ENCODE results near the gene ZNF664.

The ZNF664 gene

DNA sequence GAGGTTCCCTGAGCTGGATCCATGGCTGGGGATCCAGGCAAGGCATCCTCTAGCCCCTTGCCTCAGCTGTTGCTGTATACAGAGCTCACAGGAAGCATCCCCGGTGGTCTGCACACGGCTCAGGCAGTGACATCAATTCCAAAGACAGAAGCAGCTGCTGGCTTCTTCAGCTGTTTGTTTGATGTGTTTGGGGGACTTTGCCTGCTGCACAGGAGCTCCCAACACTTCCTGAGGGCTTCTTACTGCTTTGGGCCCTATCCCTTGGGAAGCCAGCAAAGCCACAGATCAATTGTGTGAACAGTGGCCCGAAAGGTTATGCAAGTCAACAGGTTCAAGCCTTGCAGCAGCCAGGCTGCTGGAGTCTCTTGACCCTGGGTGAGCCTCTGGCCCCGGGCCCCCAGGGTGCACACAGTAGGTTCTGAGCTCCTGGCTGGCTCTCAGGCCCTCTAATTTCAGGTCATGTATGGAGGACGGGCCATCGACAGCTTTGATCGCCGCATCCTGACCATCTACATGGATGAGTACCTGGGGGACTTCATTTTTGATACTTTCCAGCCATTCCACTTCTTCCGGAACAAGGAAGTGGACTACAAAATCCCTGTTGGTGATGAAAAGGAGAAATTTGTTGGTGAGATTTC is 43.0 kb upstream of the ZNF664 start:
- ChIA-PET POLR2A (no interaction called here), CTCF (interaction anchor here (1.2 kb wide), 1 partner anchor 38 kb away, joined by 4 read pairs; no protein-coding TSS in a partner anchor)

DNA sequence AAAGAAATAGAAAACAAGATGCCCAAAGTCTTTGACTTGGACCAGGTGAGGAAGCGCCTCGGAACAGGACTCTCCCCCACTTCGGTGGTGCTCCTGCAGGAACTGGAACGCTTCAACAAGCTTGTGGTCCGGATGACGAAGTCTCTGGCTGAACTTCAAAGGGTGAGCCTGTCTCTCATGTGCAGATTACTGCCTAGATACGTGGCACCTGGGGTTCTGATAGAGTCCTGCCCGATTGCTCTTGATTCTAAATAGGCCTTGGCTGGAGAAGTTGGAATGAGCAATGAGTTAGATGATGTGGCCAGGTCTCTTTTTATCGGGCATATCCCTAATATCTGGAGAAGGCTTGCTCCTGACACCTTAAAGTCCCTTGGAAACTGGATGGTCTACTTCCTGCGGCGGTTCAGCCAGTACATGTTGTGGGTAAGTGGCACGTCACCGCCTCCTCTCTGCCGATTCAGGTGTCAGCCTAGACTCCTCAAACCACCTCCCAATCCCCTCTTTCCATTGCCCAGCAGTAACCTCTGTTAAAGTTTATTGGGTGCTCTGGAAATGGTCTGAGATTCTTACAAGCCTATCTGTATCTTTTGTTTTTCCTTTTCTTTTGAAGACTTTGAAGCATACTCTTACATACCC is 41.2 kb upstream of the ZNF664 start:
- ChIA-PET CTCF (no interaction called here), POLR2A (no interaction called here)
- TF ChIP-seq FOXK2 (IDR thresholded peaks at IDR 0.05) (no peak), SP1 (IDR thresholded peaks at IDR 0.05) (no peak), LEF1 (IDR thresholded peaks at IDR 0.05; ENCODE audit: borderline replicate concordance) (no peak), FOXM1 (IDR thresholded peaks at IDR 0.05; ENCODE audit: borderline replicate concordance) (no peak), CTBP1 (IDR thresholded peaks at IDR 0.05; ENCODE audit: borderline replicate concordance) (no peak), ZNF384 (IDR thresholded peaks at IDR 0.05) (no peak), TARDBP (IDR thresholded peaks at IDR 0.05) (no peak), BHLHE40 (IDR thresholded peaks at IDR 0.05; ENCODE audit: borderline replicate concordance) (no peak), FOXA1 (IDR thresholded peaks at IDR 0.05) (no peak), SUZ12 (IDR thresholded peaks at IDR 0.05) (no peak), NFRKB (IDR thresholded peaks at IDR 0.05) (no peak), HDGF (IDR thresholded peaks at IDR 0.05; ENCODE audit: borderline replicate concordance) (no peak)
- TF ChIP-seq, protein P1, sequence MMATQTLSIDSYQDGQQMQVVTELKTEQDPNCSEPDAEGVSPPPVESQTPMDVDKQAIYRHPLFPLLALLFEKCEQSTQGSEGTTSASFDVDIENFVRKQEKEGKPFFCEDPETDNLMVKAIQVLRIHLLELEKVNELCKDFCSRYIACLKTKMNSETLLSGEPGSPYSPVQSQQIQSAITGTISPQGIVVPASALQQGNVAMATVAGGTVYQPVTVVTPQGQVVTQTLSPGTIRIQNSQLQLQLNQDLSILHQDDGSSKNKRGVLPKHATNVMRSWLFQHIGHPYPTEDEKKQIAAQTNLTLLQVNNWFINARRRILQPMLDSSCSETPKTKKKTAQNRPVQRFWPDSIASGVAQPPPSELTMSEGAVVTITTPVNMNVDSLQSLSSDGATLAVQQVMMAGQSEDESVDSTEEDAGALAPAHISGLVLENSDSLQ (IDR thresholded peaks at IDR 0.05) = no peak
- no peak for DNase-seq (ENCODE audit: extremely low spot score)

More for the DNA sequence above, 43.0 kb upstream of the ZNF664 start:
- TF ChIP-seq ARNT (IDR thresholded peaks at IDR 0.05) (no peak), ZNF384 (IDR thresholded peaks at IDR 0.05) (no peak), NFRKB (IDR thresholded peaks at IDR 0.05) (no peak), SUZ12 (IDR thresholded peaks at IDR 0.05) (no peak), L3MBTL2 (conservative IDR thresholded peaks at IDR 0.05) (no peak), FOXK2 (IDR thresholded peaks at IDR 0.05) (no peak), BHLHE40 (IDR thresholded peaks at IDR 0.05; ENCODE audit: borderline replicate concordance) (no peak), TARDBP (IDR thresholded peaks at IDR 0.05) (no peak), CTBP1 (IDR thresholded peaks at IDR 0.05; ENCODE audit: borderline replicate concordance) (no peak), FOXA1 (IDR thresholded peaks at IDR 0.05) (no peak), LEF1 (IDR thresholded peaks at IDR 0.05; ENCODE audit: borderline replicate concordance) (no peak), FOXM1 (IDR thresholded peaks at IDR 0.05; ENCODE audit: borderline replicate concordance) (no peak), HDGF (IDR thresholded peaks at IDR 0.05; ENCODE audit: borderline replicate concordance) (no peak)
- TF ChIP-seq, protein P1 (IDR thresholded peaks at IDR 0.05) = no peak
- DNase-seq (ENCODE audit: extremely low spot score) = no peak

DNA sequence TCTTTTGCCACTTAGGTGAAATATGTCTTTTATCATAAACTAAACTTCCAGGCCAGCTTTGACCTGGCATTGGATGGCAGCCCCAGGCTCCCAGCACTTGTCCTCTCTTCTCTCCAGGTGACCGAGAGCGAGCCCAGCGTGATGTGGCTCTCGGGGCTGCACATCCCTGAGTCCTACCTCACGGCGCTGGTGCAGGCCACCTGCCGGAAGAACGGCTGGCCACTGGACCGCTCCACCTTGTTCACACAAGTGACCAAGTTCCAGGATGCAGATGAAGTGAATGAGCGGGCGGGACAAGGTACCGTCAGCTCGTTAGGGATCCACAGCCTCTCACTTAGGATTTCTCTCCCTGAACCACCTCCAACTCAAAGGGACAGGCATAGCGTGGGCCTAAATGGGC is 39.8 kb upstream of the ZNF664 start:
- POLR2A ChIA-PET = no interaction called here
- TF ChIP-seq ELF4 (IDR thresholded peaks at IDR 0.05) (no peak), L3MBTL2 (conservative IDR thresholded peaks at IDR 0.05) (no peak), ARNT (IDR thresholded peaks at IDR 0.05) (no peak), FOXK2 (IDR thresholded peaks at IDR 0.05) (no peak), TARDBP (IDR thresholded peaks at IDR 0.05) (no peak), HDGF (IDR thresholded peaks at IDR 0.05; ENCODE audit: borderline replicate concordance) (no peak), BHLHE40 (IDR thresholded peaks at IDR 0.05; ENCODE audit: borderline replicate concordance) (no peak), LEF1 (IDR thresholded peaks at IDR 0.05; ENCODE audit: borderline replicate concordance) (no peak), ZNF384 (IDR thresholded peaks at IDR 0.05) (no peak), FOXM1 (IDR thresholded peaks at IDR 0.05; ENCODE audit: borderline replicate concordance) (no peak), SUZ12 (IDR thresholded peaks at IDR 0.05) (no peak), NFRKB (IDR thresholded peaks at IDR 0.05) (no peak), SP1 (IDR thresholded peaks at IDR 0.05) (no peak), CTBP1 (IDR thresholded peaks at IDR 0.05; ENCODE audit: borderline replicate concordance) (no peak), FOXA1 (IDR thresholded peaks at IDR 0.05) (no peak)
- TF ChIP-seq, protein P1 (IDR thresholded peaks at IDR 0.05) = no peak
- DNase-seq (ENCODE audit: extremely low spot score) = no peak
- CTCF ChIA-PET = no interaction called here

DNA sequence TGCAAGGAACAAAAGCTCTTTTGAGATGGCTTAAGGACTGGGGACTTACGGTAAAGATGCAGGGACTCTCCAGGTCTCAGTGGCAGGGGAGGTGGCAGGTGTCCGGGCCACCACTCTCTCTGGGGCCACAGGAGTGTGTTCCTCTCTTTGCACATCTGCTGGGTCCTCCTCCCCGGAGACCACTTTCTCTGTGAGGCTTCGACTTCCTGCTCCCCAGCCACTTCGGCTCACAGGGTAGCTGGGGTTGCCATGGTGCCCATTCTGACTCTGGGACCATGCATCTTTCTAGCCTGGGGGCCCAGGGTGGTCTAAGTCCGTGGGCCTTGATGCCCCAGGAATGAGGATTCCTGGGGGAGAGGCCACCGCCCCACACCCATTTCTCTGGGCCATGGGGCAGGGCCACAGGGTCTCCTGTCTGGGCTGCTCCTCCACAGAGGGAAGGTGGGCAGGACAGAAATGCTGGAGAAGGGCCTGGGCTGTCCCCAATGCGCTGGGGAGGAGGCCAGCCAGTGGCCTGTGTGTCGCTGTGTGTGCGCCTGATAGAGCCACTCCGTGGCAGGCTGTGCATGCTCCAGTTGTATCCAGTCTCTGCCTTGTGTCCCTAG is 38.9 kb upstream of the ZNF664 start:
- ChIA-PET CTCF (no interaction called here), POLR2A (no interaction called here)
- TF ChIP-seq L3MBTL2 (conservative IDR thresholded peaks at IDR 0.05) = no peak
- no peak for TF ChIP-seq ARNT (IDR thresholded peaks at IDR 0.05)
- TF ChIP-seq LEF1 (IDR thresholded peaks at IDR 0.05; ENCODE audit: borderline replicate concordance) = no peak
- TF ChIP-seq ZNF384 (IDR thresholded peaks at IDR 0.05) = no peak
- no peak for TF ChIP-seq FOXA1 (IDR thresholded peaks at IDR 0.05)
- no peak for TF ChIP-seq FOXM1 (IDR thresholded peaks at IDR 0.05; ENCODE audit: borderline replicate concordance)
- no peak for TF ChIP-seq BHLHE40 (IDR thresholded peaks at IDR 0.05; ENCODE audit: borderline replicate concordance)
- TF ChIP-seq SP1 (IDR thresholded peaks at IDR 0.05) = no peak
- TF ChIP-seq CTBP1 (IDR thresholded peaks at IDR 0.05; ENCODE audit: borderline replicate concordance) = no peak
- no peak for TF ChIP-seq NFRKB (IDR thresholded peaks at IDR 0.05)
- no peak for TF ChIP-seq SUZ12 (IDR thresholded peaks at IDR 0.05)
- TF ChIP-seq FOXK2 (IDR thresholded peaks at IDR 0.05) = no peak
- no peak for TF ChIP-seq HDGF (IDR thresholded peaks at IDR 0.05; ENCODE audit: borderline replicate concordance)
- no peak for TF ChIP-seq TARDBP (IDR thresholded peaks at IDR 0.05)
- TF ChIP-seq ELF4 (IDR thresholded peaks at IDR 0.05) = no peak
- TF ChIP-seq, protein P1 (IDR thresholded peaks at IDR 0.05) = no peak
- DNase-seq (ENCODE audit: extremely low spot score) = no peak

All from HEK293T (cell line).